GM12878 (cell line): ENCODE data around the gene ADRA2B. TPM values are rescaled to one million over a fixed set of nuclear protein-coding genes. Genes with fewer than 3 reads are reported as not detected.

ENCODE experiments used
- ATAC-seq: fragments of 200-7000 bp; cut with Tn5 transposase; 3 replicates; pipeline ENCODE4 v1.9.1; 2020; ENCODE audit warnings: mild to moderate bottlenecking, moderate library complexity
- BruUV-seq: library from RNA; stranded (reverse); fragments of 400-500 nt; replicated peaks from 2 replicates; lab custom pipeline; 2021; lab: Mats Ljungman, UMichigan
- CTCF ChIA-PET: fragments of 300-600 bp; sonication (Branson Sonifier 250); formaldehyde crosslinking; extraction: SDS; loops from one replicate; lab custom pipeline; 2021; ENCODE audit warnings: inconsistent platforms; lab: Yijun Ruan, JAX
- POLR2A ChIA-PET: fragments of 350-600 bp; formaldehyde crosslinking; extraction: SDS; loops from one replicate; lab custom pipeline; 2021; ENCODE audit warnings: inconsistent platforms; lab: Charles Lee
- RAD21 ChIA-PET: fragments of 300-600 bp; sonication (Branson Sonifier 250); formaldehyde crosslinking; loops from one replicate; lab custom pipeline; 2023; ENCODE audit warnings: antibody characterized with exemption; ENCODE audit not compliant: unreplicated experiment; lab: Charles Lee
- SMC1A ChIA-PET: fragments of 300-600 bp; sonication (Branson Sonifier 250); formaldehyde crosslinking; loops from one replicate; lab custom pipeline; 2023; ENCODE audit not compliant: unreplicated experiment, uncharacterized antibody; lab: Charles Lee
- DNase-seq: peaks from one replicate; pipeline ENCODE4 v3.0.0-alpha.2; 2011; ENCODE audit warnings: low read depth, low spot score
- FAIRE-seq: peaks from 3 replicates; lab custom pipeline; 2011; peaks lifted over from hg19 to GRCh38; lab: Jason Lieb, UNC
- H2AFZ ChIP-seq: 2 replicates; pipeline ENCODE4 v1.6.0; 2011; ENCODE audit warnings: low read depth, low read length, control low read depth; ENCODE audit not compliant: control insufficient read depth
- H3K27ac ChIP-seq: 2 replicates; pipeline ENCODE4 v1.5.1; 2011; ENCODE audit warnings: control low read depth; ENCODE audit not compliant: control insufficient read depth, insufficient read depth
- H3K27me3 ChIP-seq, 2 experiments: replicated peaks in 1 of 2; 2 replicates each; pipeline versions ENCODE4 v1.6.0 to v1.6.1; 2011; ENCODE audit warnings: low read length in 1 of 2; ENCODE audit not compliant: control insufficient read depth in 2 of 2, insufficient read depth in 2 of 2
- H3K36me3 ChIP-seq, 2 experiments: 2 replicates each; pipeline ENCODE4 v1.5.1; 2011; ENCODE audit warnings: low read length in 1 of 2; ENCODE audit not compliant: control insufficient read depth in 2 of 2, insufficient read depth in 2 of 2
- H3K4me1 ChIP-seq: 2 replicates; pipeline ENCODE4 v1.6.1; 2011; ENCODE audit warnings: mild to moderate bottlenecking, low read length, moderate library complexity, mixed read lengths; ENCODE audit not compliant: control insufficient read depth, insufficient read depth
- H3K4me2 ChIP-seq: 2 replicates; pipeline ENCODE4 v1.6.0; 2011; ENCODE audit warnings: control low read depth; ENCODE audit not compliant: control insufficient read depth, insufficient read depth
- H3K4me3 ChIP-seq: fragments of 200-600 bp; sonication (generic); 2 replicates; pipeline ENCODE4 v1.5.1; 2016
- H3K79me2 ChIP-seq: 2 replicates; pipeline ENCODE4 v1.6.0; 2011; ENCODE audit warnings: low read length; ENCODE audit not compliant: control insufficient read depth, insufficient read depth
- H3K9ac ChIP-seq: 2 replicates; pipeline ENCODE4 v1.8.0; 2011; ENCODE audit warnings: low read length, control low read depth, mixed read lengths; ENCODE audit not compliant: control insufficient read depth, insufficient read depth
- H3K9me3 ChIP-seq: replicated peaks from 3 replicates; pipeline ENCODE4 v1.5.1; 2011; ENCODE audit warnings: mild to moderate bottlenecking, low read length; ENCODE audit not compliant: control insufficient read depth, insufficient read depth
- H4K20me1 ChIP-seq: 2 replicates; pipeline ENCODE4 v1.6.0; 2011; ENCODE audit not compliant: control insufficient read depth, insufficient read depth
- CREB1 ChIP-seq: IDR thresholded peaks from 2 replicates; pipeline ENCODE4 v1.6.1; 2012; ENCODE audit warnings: low read depth, mild to moderate bottlenecking, inconsistent platforms
- KDM1A ChIP-seq: fragments of 200-600 bp; sonication (generic); IDR thresholded peaks from 2 replicates; pipeline ENCODE4 v1.6.1; 2016; ENCODE audit warnings: borderline replicate concordance
- NFIC ChIP-seq: IDR thresholded peaks from 2 replicates; pipeline ENCODE4 v1.6.1; 2012; ENCODE audit warnings: low read depth, mild to moderate bottlenecking, inconsistent platforms, low read length, moderate library complexity
- NFXL1 ChIP-seq: fragments of 450-650 bp; IDR thresholded peaks from 2 replicates; pipeline ENCODE4 v1.6.1; 2017; ENCODE audit warnings: antibody characterized with exemption, mild to moderate bottlenecking, borderline replicate concordance
- NR2F1 ChIP-seq: fragments of 450-650 bp; conservative IDR thresholded peaks from 2 replicates; pipeline ENCODE4 v1.6.1; 2017; ENCODE audit warnings: mild to moderate bottlenecking
- POLR2AphosphoS5 ChIP-seq: IDR thresholded peaks from 2 replicates; pipeline ENCODE4 v1.6.1; 2011; ENCODE audit warnings: mild to moderate bottlenecking, low read length, inconsistent platforms
- SREBF1 ChIP-seq: IDR thresholded peaks from 2 replicates; pipeline ENCODE4 v1.6.1; 2012; ENCODE audit warnings: mild to moderate bottlenecking, low read length
- STAT3 ChIP-seq: IDR thresholded peaks from 2 replicates; pipeline ENCODE4 v1.6.1; 2011; ENCODE audit warnings: low read depth, low read length, improper control_type of control experiment
- WGBS: methylation state at CpG from one replicate; pipeline ENCODE4 v1.1.6; 2016; ENCODE audit warnings: low lambda C conversion rate; ENCODE audit not compliant: insufficient replicate concordance, insufficient coverage; ENCODE audit errors: missing lambda C conversion rate; 5-methylcytosine and 5-hydroxymethylcytosine counted together
- in situ Hi-C: fragments of 300-500 bp; cut with MboI; formaldehyde crosslinking; loops from 9 replicates; pipeline ENCODE4 v1.14.3; 2018; ENCODE audit warnings: mixed read lengths
- intact Hi-C: fragments of 100-400 bp; cut with micrococcal nuclease; formaldehyde crosslinking; loops from one replicate; pipeline ENCODE4 v1.14.2; 2022; ENCODE audit not compliant: unreplicated experiment
- polyA plus RNA-seq, 11 experiments: library from polyadenylated mRNA; depleted of rRNA in 4 of 11; unstranded in 6 of 11; stranded (reverse) in 5 of 11; fragments of >200 nt; fragmentation: Nextera tagmentation in 4 of 11; fragmentation: Illumina TruSeq in 1 of 11; extraction: Ambion mirVana in 4 of 11; extraction: Trizol in 1 of 11; gene quantifications; 1 replicate in 1 of 11; 2 replicates in 10 of 11; pipeline versions ENCODE4 v1.2.1 to v1.2.3, GENCODE V29; 2011 to 2016; ENCODE audit warnings: inconsistent platforms in 2 of 11, missing spikeins in 2 of 11, low read depth in 1 of 11
- total RNA-seq, 4 experiments: library from RNA; depleted of rRNA in 3 of 4; stranded (reverse); fragments of >200 nt in 3 of 4; fragmentation: Illumina TruSeq in 1 of 4; extraction: Trizol in 1 of 4; gene quantifications; 2 replicates each; pipeline versions ENCODE4 v1.2.1 to v1.2.3, GENCODE V29; 2013 to 2021
- TF ChIP-seq, protein P1 (sequence below): fragments of 450-650 bp; IDR thresholded peaks from 2 replicates; pipeline ENCODE4 v1.6.1; 2017; ENCODE audit warnings: mild to moderate bottlenecking, moderate library complexity
- TF ChIP-seq, protein P2 (sequence below): fragments of 150-350 bp; IDR thresholded peaks from 2 replicates; pipeline ENCODE4 v1.6.1; 2014; ENCODE audit warnings: mild to moderate bottlenecking, low read depth, low read length
- TF ChIP-seq, protein P3 (sequence below): IDR thresholded peaks from 2 replicates; pipeline ENCODE4 v1.6.1; 2012; ENCODE audit warnings: improper control_type of control experiment, low read depth, low read length; ENCODE audit not compliant: insufficient replicate concordance

Gene ADRA2B
- total and polyA plus RNA-seq, 10 of the 15 experiments (the other 5 are each of a cell fraction or from before 2014, with no cell fraction given): 0.01 to 0.10 (median 0.04) TPM; not detected in 6

DNA sequence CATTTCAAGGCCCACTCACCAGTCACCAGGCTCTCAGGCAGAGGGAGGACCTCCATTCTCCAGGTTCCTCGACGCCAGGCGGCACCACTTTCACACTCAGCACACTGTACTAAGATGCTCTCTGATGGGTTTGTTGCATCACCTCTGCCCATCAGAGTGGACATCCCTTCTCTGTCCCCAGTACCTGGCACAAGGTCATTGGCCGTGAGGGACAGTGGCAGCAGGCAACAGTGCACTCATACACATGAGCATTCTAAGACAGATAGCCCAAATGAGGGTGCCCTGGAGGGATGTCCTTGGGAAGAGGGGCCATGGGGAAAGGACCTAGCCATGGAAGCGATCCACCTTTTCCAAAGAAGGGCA lies 3.0 kb upstream of the ADRA2B start (continued):
- TF ChIP-seq, protein P1, sequence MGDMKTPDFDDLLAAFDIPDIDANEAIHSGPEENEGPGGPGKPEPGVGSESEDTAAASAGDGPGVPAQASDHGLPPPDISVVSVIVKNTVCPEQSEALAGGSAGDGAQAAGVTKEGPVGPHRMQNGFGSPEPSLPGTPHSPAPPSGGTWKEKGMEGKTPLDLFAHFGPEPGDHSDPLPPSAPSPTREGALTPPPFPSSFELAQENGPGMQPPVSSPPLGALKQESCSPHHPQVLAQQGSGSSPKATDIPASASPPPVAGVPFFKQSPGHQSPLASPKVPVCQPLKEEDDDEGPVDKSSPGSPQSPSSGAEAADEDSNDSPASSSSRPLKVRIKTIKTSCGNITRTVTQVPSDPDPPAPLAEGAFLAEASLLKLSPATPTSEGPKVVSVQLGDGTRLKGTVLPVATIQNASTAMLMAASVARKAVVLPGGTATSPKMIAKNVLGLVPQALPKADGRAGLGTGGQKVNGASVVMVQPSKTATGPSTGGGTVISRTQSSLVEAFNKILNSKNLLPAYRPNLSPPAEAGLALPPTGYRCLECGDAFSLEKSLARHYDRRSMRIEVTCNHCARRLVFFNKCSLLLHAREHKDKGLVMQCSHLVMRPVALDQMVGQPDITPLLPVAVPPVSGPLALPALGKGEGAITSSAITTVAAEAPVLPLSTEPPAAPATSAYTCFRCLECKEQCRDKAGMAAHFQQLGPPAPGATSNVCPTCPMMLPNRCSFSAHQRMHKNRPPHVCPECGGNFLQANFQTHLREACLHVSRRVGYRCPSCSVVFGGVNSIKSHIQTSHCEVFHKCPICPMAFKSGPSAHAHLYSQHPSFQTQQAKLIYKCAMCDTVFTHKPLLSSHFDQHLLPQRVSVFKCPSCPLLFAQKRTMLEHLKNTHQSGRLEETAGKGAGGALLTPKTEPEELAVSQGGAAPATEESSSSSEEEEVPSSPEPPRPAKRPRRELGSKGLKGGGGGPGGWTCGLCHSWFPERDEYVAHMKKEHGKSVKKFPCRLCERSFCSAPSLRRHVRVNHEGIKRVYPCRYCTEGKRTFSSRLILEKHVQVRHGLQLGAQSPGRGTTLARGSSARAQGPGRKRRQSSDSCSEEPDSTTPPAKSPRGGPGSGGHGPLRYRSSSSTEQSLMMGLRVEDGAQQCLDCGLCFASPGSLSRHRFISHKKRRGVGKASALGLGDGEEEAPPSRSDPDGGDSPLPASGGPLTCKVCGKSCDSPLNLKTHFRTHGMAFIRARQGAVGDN: no peak

DNA sequence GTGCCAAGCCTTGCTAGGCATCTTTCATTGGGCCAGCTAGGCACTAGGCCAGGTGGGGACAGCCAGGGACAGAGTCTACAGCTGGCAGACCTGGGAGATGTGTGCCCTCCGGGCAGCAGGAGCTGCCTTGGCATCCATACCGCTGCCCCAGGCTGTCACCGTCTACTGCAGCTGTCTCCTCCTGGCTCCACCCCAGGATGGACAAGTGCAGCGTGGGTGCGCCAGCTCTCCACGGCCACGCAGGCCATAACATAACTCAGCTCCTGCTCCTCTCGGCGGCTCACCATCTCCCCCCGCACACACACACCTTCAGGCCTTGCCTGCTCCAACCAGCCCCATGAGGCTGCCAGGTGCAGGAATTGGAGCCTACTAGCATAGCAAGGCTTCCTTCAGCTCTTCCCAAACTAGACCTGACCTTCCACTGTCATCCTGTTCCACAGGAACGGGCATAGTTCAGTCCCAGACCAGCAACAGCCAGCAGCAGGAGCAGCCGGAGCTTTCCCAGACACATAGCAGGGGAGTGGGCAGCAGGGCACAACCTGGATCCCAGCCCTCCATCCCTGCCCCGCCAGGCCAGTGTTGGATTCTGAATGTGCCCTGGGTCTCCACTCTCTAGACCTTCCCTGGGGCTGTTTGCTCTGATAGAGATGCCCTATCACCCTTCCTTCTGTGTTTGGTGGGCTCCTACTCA lies 2.5 kb upstream of the ADRA2B start:
- Histone ChIP-seq H4K20me1 (no peaks in the 10 kb centered on the region; the same call in 1 of the 2 replicates), H3K9ac (no peak overlapping the region), H3K9me3 (no peaks in the 10 kb centered on the region), H3K36me3 (no peaks in the 10 kb centered on the region), H3K4me1 (peaks cover 10% of the 10 kb centered on the region), H3K4me2 (no peak overlapping the region), H3K79me2 (no peaks in the 10 kb centered on the region), H3K4me3 (no peak overlapping the region), H3K27ac (no peak overlapping the region), H2AFZ (no peak overlapping the region), H3K27me3 (peaks cover 0 to 1% of the 10 kb centered on the region in 2 experiments; a peak in 2 of 4 replicates)
- intact Hi-C loops: loop anchor here (5.0 kb wide), 1 partner anchor 148 kb away; the partner anchor contains the start of genes CIAO1 and TMEM127
- CTCF ChIA-PET: interaction anchor here (0.6 to 3.8 kb wide), 7 partner anchors 12 to 126 kb away, joined by 3 to 33 read pairs (median 9); no protein-coding TSS in a partner anchor
- SMC1A ChIA-PET: interaction anchor here (0.7 to 1.1 kb wide), 4 partner anchors 33 to 126 kb away, joined by 3 to 5 read pairs (median 3); no protein-coding TSS in a partner anchor
- ATAC-seq (no peak), FAIRE-seq (no peak), DNase-seq (no peak)
- RAD21 ChIA-PET: interaction anchor here (0.7 to 2.8 kb wide), 5 partner anchors 28 to 126 kb away, joined by 3 to 21 read pairs (median 3); no protein-coding TSS in a partner anchor
- POLR2A ChIA-PET: no interaction called here
- in situ Hi-C loops: no loop called here
- 75% methylated on average over 13 of the region's 13 CpGs for WGBS
- BruUV-seq: no TSS peak
- TF ChIP-seq SREBF1 (no peak), NR2F1 (no peak), CREB1 (no peak), STAT3 (no peak), NFXL1 (no peak), NFIC (no peak), KDM1A (no peak), POLR2AphosphoS5 (no peak)
- TF ChIP-seq, protein P2, sequence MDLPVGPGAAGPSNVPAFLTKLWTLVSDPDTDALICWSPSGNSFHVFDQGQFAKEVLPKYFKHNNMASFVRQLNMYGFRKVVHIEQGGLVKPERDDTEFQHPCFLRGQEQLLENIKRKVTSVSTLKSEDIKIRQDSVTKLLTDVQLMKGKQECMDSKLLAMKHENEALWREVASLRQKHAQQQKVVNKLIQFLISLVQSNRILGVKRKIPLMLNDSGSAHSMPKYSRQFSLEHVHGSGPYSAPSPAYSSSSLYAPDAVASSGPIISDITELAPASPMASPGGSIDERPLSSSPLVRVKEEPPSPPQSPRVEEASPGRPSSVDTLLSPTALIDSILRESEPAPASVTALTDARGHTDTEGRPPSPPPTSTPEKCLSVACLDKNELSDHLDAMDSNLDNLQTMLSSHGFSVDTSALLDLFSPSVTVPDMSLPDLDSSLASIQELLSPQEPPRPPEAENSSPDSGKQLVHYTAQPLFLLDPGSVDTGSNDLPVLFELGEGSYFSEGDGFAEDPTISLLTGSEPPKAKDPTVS: no peak
- TF ChIP-seq, protein P3, sequence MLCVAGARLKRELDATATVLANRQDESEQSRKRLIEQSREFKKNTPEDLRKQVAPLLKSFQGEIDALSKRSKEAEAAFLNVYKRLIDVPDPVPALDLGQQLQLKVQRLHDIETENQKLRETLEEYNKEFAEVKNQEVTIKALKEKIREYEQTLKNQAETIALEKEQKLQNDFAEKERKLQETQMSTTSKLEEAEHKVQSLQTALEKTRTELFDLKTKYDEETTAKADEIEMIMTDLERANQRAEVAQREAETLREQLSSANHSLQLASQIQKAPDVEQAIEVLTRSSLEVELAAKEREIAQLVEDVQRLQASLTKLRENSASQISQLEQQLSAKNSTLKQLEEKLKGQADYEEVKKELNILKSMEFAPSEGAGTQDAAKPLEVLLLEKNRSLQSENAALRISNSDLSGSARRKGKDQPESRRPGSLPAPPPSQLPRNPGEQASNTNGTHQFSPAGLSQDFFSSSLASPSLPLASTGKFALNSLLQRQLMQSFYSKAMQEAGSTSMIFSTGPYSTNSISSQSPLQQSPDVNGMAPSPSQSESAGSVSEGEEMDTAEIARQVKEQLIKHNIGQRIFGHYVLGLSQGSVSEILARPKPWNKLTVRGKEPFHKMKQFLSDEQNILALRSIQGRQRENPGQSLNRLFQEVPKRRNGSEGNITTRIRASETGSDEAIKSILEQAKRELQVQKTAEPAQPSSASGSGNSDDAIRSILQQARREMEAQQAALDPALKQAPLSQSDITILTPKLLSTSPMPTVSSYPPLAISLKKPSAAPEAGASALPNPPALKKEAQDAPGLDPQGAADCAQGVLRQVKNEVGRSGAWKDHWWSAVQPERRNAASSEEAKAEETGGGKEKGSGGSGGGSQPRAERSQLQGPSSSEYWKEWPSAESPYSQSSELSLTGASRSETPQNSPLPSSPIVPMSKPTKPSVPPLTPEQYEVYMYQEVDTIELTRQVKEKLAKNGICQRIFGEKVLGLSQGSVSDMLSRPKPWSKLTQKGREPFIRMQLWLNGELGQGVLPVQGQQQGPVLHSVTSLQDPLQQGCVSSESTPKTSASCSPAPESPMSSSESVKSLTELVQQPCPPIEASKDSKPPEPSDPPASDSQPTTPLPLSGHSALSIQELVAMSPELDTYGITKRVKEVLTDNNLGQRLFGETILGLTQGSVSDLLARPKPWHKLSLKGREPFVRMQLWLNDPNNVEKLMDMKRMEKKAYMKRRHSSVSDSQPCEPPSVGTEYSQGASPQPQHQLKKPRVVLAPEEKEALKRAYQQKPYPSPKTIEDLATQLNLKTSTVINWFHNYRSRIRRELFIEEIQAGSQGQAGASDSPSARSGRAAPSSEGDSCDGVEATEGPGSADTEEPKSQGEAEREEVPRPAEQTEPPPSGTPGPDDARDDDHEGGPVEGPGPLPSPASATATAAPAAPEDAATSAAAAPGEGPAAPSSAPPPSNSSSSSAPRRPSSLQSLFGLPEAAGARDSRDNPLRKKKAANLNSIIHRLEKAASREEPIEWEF: no peak
